Common myeloid progenitor, CD34-positive (primary cell): Measurements from ENCODE around the gene CLRN3.

Experiments used
- CTCF ChIA-PET: fragments of 350-600 bp; sonication (Branson Sonifier 250); formaldehyde crosslinking; loops from one replicate; lab custom pipeline; 2021; ENCODE audit warnings: antibody characterized with exemption; lab: Charles Lee
- POLR2A ChIA-PET: fragments of 350-600 bp; sonication (Branson Sonifier 250); formaldehyde crosslinking; loops from one replicate; lab custom pipeline; 2021; ENCODE audit warnings: antibody characterized with exemption; lab: Charles Lee
- DNase-seq, 3 donors: peaks; one replicate each; pipeline versions ENCODE4 v3.0.0 to v3.0.0-alpha.2; 2013
- H3K27ac ChIP-seq, 2 experiments: 1 replicate in 1 of 2; 2 replicates in 1 of 2; pipeline ENCODE4 v1.7.0; 2013; ENCODE audit warnings: inconsistent platforms in 2 of 2, low read length in 2 of 2, mild to moderate bottlenecking in 2 of 2, low read depth in 1 of 2, moderate library complexity in 1 of 2; ENCODE audit not compliant: severe bottlenecking in 2 of 2, insufficient read depth in 1 of 2, poor library complexity in 1 of 2
- H3K27me3 ChIP-seq, 5 experiments: replicated peaks in 2 of 5; 1 replicate in 3 of 5; 2 replicates in 2 of 5; pipeline versions ENCODE4 v1.6.1 to v1.7.0; 2013; ENCODE audit warnings: low read length in 4 of 5, mild to moderate bottlenecking in 2 of 5, moderate library complexity in 2 of 5, inconsistent platforms in 1 of 5; ENCODE audit not compliant: insufficient read depth in 5 of 5, control insufficient read depth in 4 of 5
- H3K36me3 ChIP-seq, 4 experiments: 1 replicate in 2 of 4; 2 replicates in 2 of 4; pipeline versions ENCODE4 v1.6.1 to v1.7.0; 2013; ENCODE audit warnings: low read length in 3 of 4, control low read depth in 1 of 4, mild to moderate bottlenecking in 1 of 4; ENCODE audit not compliant: control insufficient read depth in 4 of 4, insufficient read depth in 4 of 4
- H3K4me1 ChIP-seq, 4 experiments: 1 replicate in 3 of 4; 2 replicates in 1 of 4; pipeline versions ENCODE4 v1.6.1 to v1.7.1; 2013; ENCODE audit warnings: low read length in 3 of 4, mild to moderate bottlenecking in 3 of 4, control low read depth in 1 of 4, inconsistent platforms in 1 of 4, moderate library complexity in 1 of 4; ENCODE audit not compliant: control insufficient read depth in 4 of 4, insufficient read depth in 4 of 4; ENCODE audit errors: control extremely low read depth in 1 of 4
- H3K4me3 ChIP-seq, 7 experiments: 1 replicate in 4 of 7; 2 replicates in 3 of 7; pipeline versions ENCODE4 v1.5.1 to v1.7.0; 2013; ENCODE audit warnings: mild to moderate bottlenecking in 7 of 7, low read length in 6 of 7, moderate library complexity in 6 of 7, inconsistent platforms in 2 of 7, low read depth in 2 of 7, control low read depth in 1 of 7; ENCODE audit not compliant: insufficient read depth in 4 of 7, control insufficient read depth in 1 of 7; ENCODE audit errors: extremely low read depth in 1 of 7
- H3K9me3 ChIP-seq, 5 experiments: 1 replicate in 4 of 5; 2 replicates in 1 of 5; pipeline versions ENCODE4 v1.6.1 to v1.7.1; 2013; ENCODE audit warnings: low read length in 4 of 5, mild to moderate bottlenecking in 2 of 5, inconsistent platforms in 1 of 5, low read depth in 1 of 5, moderate library complexity in 1 of 5; ENCODE audit not compliant: control insufficient read depth in 4 of 5, insufficient read depth in 2 of 5; ENCODE audit errors: control extremely low read depth in 1 of 5
- WGBS: methylation state at CpG from one replicate; pipeline ENCODE4 v1.1.5; 2013; ENCODE audit not compliant: insufficient coverage; 5-methylcytosine and 5-hydroxymethylcytosine counted together

Gene CLRN3

DNA sequence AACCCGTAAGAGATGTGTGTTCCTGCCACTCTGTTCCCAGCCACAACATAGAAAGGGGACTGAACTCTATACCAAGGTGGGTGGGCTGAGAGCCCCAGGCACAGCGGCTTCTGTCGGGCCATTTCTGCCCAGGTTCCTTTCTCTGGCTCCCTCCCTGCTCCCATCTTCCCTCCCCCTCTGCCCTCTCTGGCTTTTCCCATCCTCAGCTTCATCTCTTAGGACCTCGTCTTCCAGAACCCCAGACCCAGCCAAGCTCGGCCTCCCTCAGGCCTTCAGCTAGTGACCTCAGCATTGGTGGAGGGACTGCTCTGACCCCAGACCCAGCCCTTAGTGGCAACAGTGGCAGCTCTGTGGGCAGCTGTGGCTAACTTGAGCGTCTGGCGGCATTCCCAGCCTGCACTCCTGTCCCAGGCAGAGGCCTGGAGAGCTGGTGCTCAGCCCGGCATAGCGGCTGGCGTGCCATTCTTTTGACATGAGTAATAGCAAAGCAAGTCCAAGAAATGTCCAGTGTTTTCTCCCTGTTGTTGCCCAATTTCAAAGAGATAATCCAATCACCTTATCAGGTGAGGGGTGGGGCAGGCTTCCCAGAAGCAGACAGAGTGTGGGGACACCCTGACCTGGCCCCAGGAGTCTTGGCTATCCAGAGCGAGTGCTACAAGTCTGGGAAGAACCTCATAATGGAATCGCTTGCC, 30.1 kb upstream of the CLRN3 start:
- H3K4me1 ChIP-seq, result peaks cover 4 to 62% (median 12%) of the 10 kb centered on the region in 4 experiments
- POLR2A ChIA-PET, result no interaction called here
- over 99% methylated on average over 12 of the region's 12 CpGs for WGBS
- H3K27me3 ChIP-seq, result no peaks in the 10 kb centered on the region
- DNase-seq, result no peak
- no peak overlapping the region for H3K27ac ChIP-seq
- H3K4me3 ChIP-seq, result no peak overlapping the region
- CTCF ChIA-PET, result interaction anchor here (1.1 to 3.3 kb wide), 2 partner anchors 17 to 53 kb away, joined by 3 to 12 read pairs; partner anchors contain the start of gene PTPRE
- no peaks in the 10 kb centered on the region for H3K9me3 ChIP-seq
- H3K36me3 ChIP-seq, result no peaks in the 10 kb centered on the region

DNA sequence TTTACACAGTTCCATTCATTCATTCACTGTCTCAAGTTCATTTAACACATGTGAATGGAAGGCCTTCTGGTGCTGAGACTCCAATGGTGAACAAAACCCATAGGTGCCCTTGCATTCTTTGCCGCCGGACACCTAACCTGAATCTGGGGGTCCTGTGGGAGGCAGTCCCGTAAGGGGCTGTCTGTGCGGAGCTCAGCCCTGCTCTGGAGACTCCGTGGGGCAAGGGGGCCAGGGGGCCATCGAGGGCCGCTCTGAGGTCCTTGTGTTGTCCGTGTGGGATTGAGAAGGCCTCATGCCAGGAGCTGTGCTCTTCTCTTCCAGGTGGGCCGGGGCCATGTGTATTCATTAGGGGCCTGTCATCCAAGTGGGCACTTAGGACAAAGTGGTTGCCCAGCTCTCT, 29.5 kb upstream of the CLRN3 start:
- peaks cover 4 to 62% (median 12%) of the 10 kb centered on the region in 4 experiments for H3K4me1 ChIP-seq
- H3K27me3 ChIP-seq, result no peaks in the 10 kb centered on the region
- H3K9me3 ChIP-seq, result no peaks in the 10 kb centered on the region
- CTCF ChIA-PET, result interaction anchor here (1.1 to 3.3 kb wide), 3 partner anchors 16 to 52 kb away, joined by 3 to 12 read pairs (median 4); partner anchors contain the start of gene PTPRE
- H3K36me3 ChIP-seq, result no peaks in the 10 kb centered on the region
- 99% methylated on average over 9 of the region's 9 CpGs for WGBS
- H3K4me3 ChIP-seq, result no peak overlapping the region
- no peak for DNase-seq
- POLR2A ChIA-PET, result no interaction called here
- H3K27ac ChIP-seq, result no peak overlapping the region

DNA sequence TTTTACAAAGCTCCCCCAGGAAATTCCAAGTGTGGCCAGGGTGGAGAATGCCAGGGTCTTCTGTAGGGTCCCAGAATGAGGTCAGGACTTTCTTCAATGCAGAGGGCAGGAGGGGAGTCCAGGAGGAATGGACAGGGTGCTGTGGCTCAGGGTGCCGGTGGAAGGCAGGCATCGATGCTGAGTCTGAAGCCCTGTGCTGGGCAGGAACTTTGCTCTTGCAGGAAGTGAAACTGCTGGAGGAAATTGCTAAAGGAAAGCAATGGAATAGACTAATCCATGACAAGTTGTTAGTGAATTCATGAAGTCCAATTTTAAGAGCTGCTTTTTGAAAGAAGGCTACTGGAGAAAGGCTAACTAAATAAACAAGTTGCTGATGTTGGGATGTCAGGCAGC, 29.0 kb upstream of the CLRN3 start:
- no peak overlapping the region for H3K4me3 ChIP-seq
- ChIA-PET POLR2A (interaction anchor here (1.1 kb wide), 1 partner anchor 30 kb away, joined by 3 read pairs; no protein-coding TSS in a partner anchor), CTCF (interaction anchor here (1.1 to 3.3 kb wide), 4 partner anchors 16 to 89 kb away, joined by 3 to 12 read pairs (median 5); partner anchors contain the start of gene PTPRE)
- peaks cover 4 to 59% (median 12%) of the 10 kb centered on the region in 4 experiments for H3K4me1 ChIP-seq
- no peaks in the 10 kb centered on the region for H3K27me3 ChIP-seq
- no peak for DNase-seq
- WGBS, result 81% methylated on average over 2 of the region's 2 CpGs
- H3K36me3 ChIP-seq, result no peaks in the 10 kb centered on the region
- peaks cover 0 to under 1% (median 0%) of the 10 kb centered on the region in 5 experiments for H3K9me3 ChIP-seq
- no peak overlapping the region for H3K27ac ChIP-seq

DNA sequence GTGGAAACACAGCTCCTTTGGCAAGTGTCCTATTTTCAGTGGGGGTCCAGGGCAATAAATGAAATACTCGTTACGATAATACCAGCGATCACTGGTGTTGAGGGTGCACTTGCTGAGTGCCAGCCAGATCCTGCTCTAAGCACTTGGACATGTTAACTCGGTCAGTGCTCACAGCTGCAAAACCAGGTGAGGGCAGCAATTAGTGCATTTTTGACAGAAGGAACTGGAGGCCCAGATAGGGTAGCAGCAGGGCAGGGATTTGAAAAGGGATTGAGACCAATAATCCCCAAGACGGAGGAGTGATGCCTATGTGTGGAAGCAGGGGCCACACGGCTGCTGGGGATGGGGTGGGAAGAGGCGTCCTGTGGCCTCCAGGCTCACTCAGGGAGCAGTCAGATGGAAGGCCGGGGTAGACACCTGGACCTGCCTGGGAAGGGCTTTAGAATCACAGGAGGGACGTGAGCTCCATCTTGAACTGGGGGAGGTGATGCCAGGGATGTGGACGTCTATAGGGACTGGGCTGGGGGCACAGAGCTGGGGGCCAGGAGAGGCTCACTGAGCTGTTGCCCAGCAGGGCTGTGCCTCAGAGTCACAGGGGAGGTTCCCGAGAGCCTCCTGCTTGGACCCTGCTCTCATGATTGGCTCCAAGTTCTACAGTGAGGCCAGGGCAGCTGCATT, 28.5 kb upstream of the CLRN3 start:
- no peak overlapping the region for H3K4me3 ChIP-seq
- no peaks in the 10 kb centered on the region for H3K27me3 ChIP-seq
- WGBS, result 98% methylated on average over 11 of the region's 11 CpGs
- DNase-seq, result no peak
- peaks cover 3 to 55% (median 12%) of the 10 kb centered on the region in 4 experiments for H3K4me1 ChIP-seq
- POLR2A ChIA-PET, result interaction anchor here (1.1 kb wide), 1 partner anchor 30 kb away, joined by 3 read pairs; no protein-coding TSS in a partner anchor
- H3K36me3 ChIP-seq, result no peaks in the 10 kb centered on the region
- peaks cover 0 to 5% (median 0%) of the 10 kb centered on the region in 5 experiments for H3K9me3 ChIP-seq
- CTCF ChIA-PET, result interaction anchor here (1.0 to 3.3 kb wide), 5 partner anchors 11 to 90 kb away, joined by 3 to 12 read pairs (median 4); partner anchors contain the start of gene PTPRE
- no peak overlapping the region for H3K27ac ChIP-seq

DNA sequence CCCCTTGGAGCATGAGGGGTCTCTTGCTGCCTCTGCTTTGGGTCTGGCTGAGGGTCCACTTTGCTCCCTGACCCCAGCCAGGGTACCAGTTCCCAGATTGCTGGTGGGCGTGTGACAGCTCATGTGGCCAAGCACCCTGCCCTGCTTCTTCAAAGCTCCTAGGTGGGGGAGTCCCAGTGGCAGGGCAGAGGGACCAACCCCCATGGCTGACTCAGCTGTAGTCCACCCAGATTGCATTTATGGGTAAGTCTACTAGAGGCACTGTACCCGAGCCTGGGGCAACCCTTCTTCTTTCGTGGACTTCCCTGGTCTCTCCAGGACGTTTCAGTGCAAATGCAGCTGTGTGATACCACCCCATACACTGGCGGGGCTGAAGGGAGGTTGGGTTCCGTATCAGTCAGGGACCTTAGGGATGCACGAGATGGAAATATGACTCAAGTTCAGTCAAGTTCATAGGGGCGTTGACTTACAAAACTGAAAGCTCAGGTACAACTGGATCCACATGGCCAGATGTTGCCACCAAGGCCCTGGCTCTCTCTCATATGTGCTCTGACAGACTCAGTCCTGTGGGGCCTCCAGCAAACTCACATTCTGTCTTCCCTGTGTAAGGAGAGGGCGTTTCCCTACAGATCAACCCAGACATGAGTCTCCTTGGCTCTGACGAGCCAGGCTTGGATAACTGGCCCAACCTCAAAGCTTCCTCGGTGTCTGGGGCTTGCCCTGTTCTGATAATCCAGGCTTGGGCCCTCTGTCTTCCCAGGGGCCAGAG, 27.7 kb upstream of the CLRN3 start:
- peak overlapping the region in 1 of 7 experiments; percentile 17 for H3K4me3 ChIP-seq
- H3K27ac ChIP-seq, result no peak overlapping the region
- H3K9me3 ChIP-seq, result peaks cover 0 to 5% (median 0%) of the 10 kb centered on the region in 5 experiments
- no peaks in the 10 kb centered on the region for H3K36me3 ChIP-seq
- CTCF ChIA-PET, result interaction anchor here (0.8 to 1.9 kb wide), 4 partner anchors 10 to 91 kb away, joined by 3 to 6 read pairs (median 4); no protein-coding TSS in a partner anchor
- peaks cover 0 to 50% (median 12%) of the 10 kb centered on the region in 4 experiments for H3K4me1 ChIP-seq
- WGBS, result 94% methylated on average over 10 of the region's 11 CpGs
- no peaks in the 10 kb centered on the region for H3K27me3 ChIP-seq
- POLR2A ChIA-PET, result interaction anchor here (1.1 kb wide), 1 partner anchor 29 kb away, joined by 3 read pairs; no protein-coding TSS in a partner anchor
- no peak for DNase-seq

DNA sequence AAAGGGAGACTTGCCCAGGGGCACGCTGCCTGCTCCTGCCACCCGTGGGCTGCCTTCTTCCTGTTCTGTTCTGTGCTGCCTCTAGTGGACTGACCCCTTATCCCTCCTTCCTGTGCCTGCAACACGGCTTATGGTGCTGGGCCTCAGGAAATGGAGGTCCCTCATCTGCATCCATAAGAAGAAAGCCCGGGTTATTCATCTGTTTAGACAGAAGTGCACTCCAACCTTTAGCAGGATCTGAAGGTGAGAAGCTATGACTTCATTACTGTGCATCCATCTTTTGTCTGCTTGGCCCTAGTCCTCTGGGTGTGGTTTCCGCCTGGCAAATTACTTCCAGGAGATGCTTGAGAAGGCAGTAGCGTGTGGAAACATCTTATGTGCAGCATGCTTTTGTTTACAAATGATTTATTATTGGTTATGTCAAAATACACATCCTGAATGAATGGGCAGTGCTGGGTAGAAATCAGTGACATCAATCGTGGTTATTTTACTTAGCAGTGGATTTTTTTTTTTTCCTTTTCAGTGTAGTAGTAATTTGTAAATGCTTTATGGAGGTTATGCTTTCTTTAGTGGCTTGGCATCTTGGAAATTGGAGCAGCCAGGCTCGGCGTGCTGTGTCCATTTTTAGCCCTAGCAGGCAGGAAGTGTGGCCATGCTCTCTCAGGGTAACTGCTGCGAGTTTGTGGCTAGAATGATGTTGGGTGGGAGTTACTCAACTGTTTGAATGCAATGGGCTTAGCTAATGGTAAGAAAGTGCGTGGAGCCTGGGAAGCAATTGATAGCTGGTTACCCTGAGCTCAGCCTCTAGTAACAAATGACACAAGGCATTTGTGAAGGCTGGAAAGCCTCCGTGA, 26.9 kb upstream of the CLRN3 start:
- no peak overlapping the region for H3K27ac ChIP-seq
- peak; percentile 10 to 41 (median 35) for DNase-seq
- peaks cover 0 to 44% (median 12%) of the 10 kb centered on the region in 4 experiments for H3K4me1 ChIP-seq
- 32% methylated on average over 11 of the region's 12 CpGs for WGBS
- no peaks in the 10 kb centered on the region for H3K36me3 ChIP-seq
- peaks cover 0 to 5% (median 0%) of the 10 kb centered on the region in 5 experiments for H3K9me3 ChIP-seq
- H3K27me3 ChIP-seq, result no peaks in the 10 kb centered on the region
- CTCF ChIA-PET, result interaction anchor here (0.8 to 1.9 kb wide), 3 partner anchors 14 to 91 kb away, joined by 3 to 6 read pairs (median 4); no protein-coding TSS in a partner anchor
- POLR2A ChIA-PET, result no interaction called here
- peak overlapping the region in 1 of 7 experiments; percentile 17 for H3K4me3 ChIP-seq
